SHP77 (cell line): Measurements from ENCODE around the gene LRRC27.
"Not testable (repeated sequence)": the region's sequence is repeated elsewhere in the genome, so short reads cannot be mapped to it uniquely, and the experiment has no call there.

Experiments used
- DNase-seq, 2 experiments: peaks; one replicate each; lab custom pipeline; 2025; lab: John Stamatoyannopoulos, UW

LRRC27 gene

GRCh38 chr10:132337854-132338253, 5.9 kb downstream of the LRRC27 start:
- not testable (repeated sequence) for DNase-seq

- no peak for DNase-seq
Observed at GRCh38 chr10:132338876-132339275, 6.9 kb downstream of the LRRC27 start.

- DNase-seq: no peak
Observed at GRCh38 chr10:132339276-132339675, 7.3 kb downstream of the LRRC27 start.

GRCh38 chr10:132341017-132341416, 9.0 kb downstream of the LRRC27 start:
- DNase-seq: no peak

- DNase-seq: no peak
Observed at GRCh38 chr10:132341781-132342180, 9.8 kb downstream of the LRRC27 start.

GRCh38 chr10:132342553-132342952, 10.6 kb downstream of the LRRC27 start:
- no peak for DNase-seq

- no peak for DNase-seq
Observed at GRCh38 chr10:132344386-132344785, 12.4 kb downstream of the LRRC27 start.

- DNase-seq: no peak
Observed at GRCh38 chr10:132345345-132345744, 13.4 kb downstream of the LRRC27 start.

GRCh38 chr10:132346806-132347205, 14.8 kb downstream of the LRRC27 start:
- DNase-seq: no peak

GRCh38 chr10:132347211-132347930, 15.4 kb downstream of the LRRC27 start:
- no peak for DNase-seq

GRCh38 chr10:132347931-132348267, 15.9 kb downstream of the LRRC27 start:
- DNase-seq: no peak

GRCh38 chr10:132349766-132350165, 17.8 kb downstream of the LRRC27 start:
- DNase-seq: no peak

GRCh38 chr10:132350391-132350790, 18.4 kb downstream of the LRRC27 start:
- no peak for DNase-seq

GRCh38 chr10:132350946-132351345, 19.0 kb downstream of the LRRC27 start:
- DNase-seq: no peak

- DNase-seq: no peak
Observed at GRCh38 chr10:132351611-132352010, 19.6 kb downstream of the LRRC27 start.

- DNase-seq: peak; percentile 45 to 73
Observed at GRCh38 chr10:132352462-132353308, 20.7 kb downstream of the LRRC27 start.

GRCh38 chr10:132353456-132354355, 21.7 kb downstream of the LRRC27 start:
- no peak for DNase-seq

GRCh38 chr10:132354356-132355094, 22.5 kb downstream of the LRRC27 start:
- DNase-seq: no peak

- no peak for DNase-seq
Observed at GRCh38 chr10:132355297-132355696, 23.3 kb downstream of the LRRC27 start.

- no peak for DNase-seq
Observed at GRCh38 chr10:132355754-132356153, 23.8 kb downstream of the LRRC27 start.

- no peak for DNase-seq
Observed at GRCh38 chr10:132356621-132357195, 24.7 kb downstream of the LRRC27 start.
